Mucosa of gallbladder (tissue), 1 donor: ENCODE data around the gene PCDHA8. TPM values are rescaled to one million over a fixed set of nuclear protein-coding genes. Genes with fewer than 3 reads are reported as not detected.
"Not testable (repeated sequence)": the region's sequence is repeated elsewhere in the genome, so short reads cannot be mapped to it uniquely, and the experiment has no call there.

Source experiments
- DNase-seq: peaks from one replicate; pipeline ENCODE4 v3.0.0-alpha.2; 2020; ENCODE audit warnings: low spot score
- total RNA-seq: library from RNA; stranded (reverse); gene quantifications from one replicate; pipeline ENCODE4 v1.2.1, GENCODE V29; 2021
- donor health status: DM: no; HTN: no; CAD: no.

PCDHA8 gene
- total RNA-seq, 1 donor from 2014 or later: 0.49 TPM

DNA sequence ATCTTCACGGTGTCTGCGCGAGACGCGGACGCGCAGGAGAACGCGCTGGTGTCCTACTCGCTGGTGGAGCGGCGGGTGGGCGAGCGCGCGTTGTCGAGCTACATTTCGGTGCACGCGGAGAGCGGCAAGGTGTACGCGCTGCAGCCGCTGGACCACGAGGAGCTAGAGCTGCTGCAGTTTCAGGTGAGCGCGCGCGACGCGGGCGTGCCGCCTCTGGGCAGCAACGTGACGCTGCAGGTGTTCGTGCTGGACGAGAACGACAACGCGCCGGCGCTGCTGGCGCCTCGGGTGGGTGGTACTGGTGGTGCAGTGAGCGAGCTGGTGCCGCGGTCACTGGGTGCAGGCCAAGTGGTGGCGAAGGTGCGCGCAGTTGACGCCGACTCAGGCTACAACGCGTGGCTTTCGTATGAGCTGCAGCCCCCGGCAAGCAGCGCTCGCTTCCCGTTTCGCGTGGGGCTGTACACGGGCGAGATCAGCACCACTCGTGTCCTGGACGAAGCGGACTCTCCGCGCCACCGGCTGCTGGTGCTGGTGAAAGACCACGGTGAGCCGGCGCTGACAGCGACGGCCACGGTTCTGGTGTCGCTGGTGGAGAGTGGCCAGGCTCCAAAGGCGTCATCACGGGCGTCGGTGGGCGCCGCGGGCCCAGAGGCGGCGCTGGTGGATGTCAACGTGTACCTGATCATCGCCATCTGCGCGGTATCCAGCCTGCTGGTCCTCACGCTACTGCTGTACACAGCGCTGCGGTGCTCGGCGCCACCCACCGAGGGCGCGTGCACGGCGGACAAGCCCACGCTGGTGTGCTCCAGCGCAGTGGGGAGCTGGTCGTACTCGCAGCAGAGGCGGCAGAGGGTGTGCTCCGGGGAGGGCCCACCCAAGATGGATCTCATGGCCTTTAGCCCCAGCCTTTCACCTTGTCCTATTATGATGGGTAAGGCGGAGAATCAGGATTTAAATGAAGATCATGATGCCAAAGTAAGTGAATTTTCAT, 11.2 kb upstream of the PCDHA8 start:
- DNase-seq: not testable (repeated sequence)

- no peak for DNase-seq
Observed at GRCh38 chr5:140833993-140834392, 7.0 kb upstream of the PCDHA8 start, which contains the start of gene PCDHA7. TSS of gene PCDHA7 (plus strand) at chr5:140834269. CDS start at chr5:140834384, 115 bp downstream.

- not testable (repeated sequence) for DNase-seq
Observed at GRCh38 chr5:140834439-140835008, 6.5 kb upstream of the PCDHA8 start.

DNA sequence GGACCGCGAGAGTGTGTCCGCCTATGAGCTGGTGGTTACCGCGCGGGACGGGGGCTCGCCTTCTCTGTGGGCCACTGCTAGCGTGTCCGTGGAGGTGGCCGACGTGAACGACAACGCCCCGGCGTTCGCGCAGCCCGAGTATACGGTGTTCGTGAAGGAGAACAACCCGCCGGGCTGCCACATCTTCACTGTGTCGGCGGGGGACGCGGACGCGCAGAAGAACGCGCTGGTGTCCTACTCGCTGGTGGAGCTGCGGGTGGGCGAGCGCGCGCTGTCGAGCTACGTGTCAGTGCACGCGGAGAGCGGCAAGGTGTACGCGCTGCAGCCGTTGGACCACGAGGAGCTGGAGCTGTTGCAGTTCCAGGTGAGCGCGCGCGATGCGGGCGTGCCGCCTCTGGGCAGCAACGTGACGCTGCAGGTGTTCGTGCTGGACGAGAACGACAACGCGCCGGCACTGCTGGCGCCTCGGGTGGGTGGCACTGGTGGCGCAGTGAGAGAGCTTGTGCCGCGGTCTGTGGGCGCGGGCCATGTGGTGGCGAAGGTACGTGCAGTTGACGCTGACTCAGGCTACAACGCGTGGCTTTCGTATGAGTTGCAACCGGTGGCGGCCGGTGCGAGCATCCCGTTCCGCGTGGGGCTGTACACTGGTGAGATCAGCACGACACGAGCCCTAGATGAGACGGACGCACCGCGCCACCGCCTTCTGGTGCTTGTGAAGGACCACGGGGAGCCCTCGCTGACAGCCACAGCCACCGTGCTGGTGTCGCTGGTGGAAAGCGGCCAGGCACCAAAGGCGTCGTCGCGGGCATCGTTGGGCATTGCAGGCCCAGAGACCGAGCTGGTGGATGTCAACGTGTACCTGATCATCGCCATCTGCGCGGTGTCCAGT, 5.1 kb upstream of the PCDHA8 start:
- no peak for DNase-seq

- no peak for DNase-seq
Observed at GRCh38 chr5:140842798-140843733, 2.1 kb downstream of the PCDHA8 start.

GRCh38 chr5:140848139-140849102, 7.4 kb downstream of the PCDHA8 start, which contains the start of gene PCDHA9:
TSS of gene PCDHA9 (plus strand) at chr5:140848382. CDS start at chr5:140848496, 114 bp downstream.
- not testable (repeated sequence) for DNase-seq

- not testable (repeated sequence) for DNase-seq
Observed at GRCh38 chr5:140849831-140850634, 9.0 kb downstream of the PCDHA8 start.

- no peak for DNase-seq
Observed at GRCh38 chr5:140855772-140856674, 15.0 kb downstream of the PCDHA8 start, which contains the start of gene PCDHA10. TSS of gene PCDHA10 (plus strand) at chr5:140855897. CDS start at chr5:140856049, 152 bp downstream.

- DNase-seq: no peak
Observed at GRCh38 chr5:140857177-140857986, 16.4 kb downstream of the PCDHA8 start.

DNA sequence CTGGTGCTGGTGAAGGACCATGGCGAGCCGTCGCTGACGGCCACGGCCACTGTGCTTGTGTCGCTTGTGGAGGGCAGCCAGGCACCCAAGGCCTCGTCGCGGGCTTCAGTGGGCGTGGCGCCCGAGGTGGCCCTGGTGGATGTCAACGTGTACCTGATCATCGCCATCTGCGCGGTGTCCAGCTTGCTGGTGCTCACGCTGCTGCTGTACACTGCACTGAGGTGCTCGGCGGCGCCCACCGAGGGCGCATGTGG, 16.9 kb downstream of the PCDHA8 start:
- DNase-seq: no peak

DNA sequence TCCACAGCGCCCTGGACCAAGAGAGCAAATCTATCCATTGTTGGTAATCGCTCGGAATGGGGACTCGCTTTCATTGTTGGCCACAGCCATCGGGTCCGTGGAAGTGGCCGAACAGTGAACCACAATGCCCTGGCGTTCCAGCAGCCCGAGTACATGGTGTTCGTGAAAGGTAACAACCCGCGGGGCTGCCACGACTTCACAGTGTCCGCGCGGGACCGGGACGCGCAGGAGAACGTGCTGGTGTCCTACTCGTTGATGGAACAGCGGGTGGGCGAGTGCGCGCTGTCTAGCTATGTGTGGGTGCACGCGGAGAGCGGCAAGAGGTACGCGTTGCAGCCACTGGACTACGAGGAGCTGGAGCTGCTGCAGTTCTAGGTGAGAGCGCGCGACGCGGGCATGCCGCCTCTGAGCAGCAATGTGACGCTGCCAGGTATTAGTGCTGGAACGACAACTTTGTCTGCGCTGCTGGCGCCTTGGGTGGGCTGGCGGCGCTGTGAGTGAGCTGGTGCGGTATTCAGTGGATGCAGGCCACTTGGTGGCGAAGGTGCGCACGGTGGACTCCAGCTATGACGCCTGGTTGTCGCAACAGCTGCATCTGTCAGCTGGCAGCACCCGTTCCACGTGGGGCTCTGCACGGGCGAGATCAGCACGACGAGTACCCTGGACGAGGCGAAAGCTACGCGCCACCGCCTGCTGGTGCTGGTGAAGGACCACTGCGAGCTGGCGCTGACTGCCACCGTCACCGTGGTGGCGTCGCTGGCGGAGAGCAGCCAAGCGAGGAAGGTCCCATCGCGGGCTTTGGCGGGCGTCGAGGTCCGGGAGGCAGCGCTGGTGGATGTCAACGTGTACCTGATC, 21.7 kb downstream of the PCDHA8 start:
- DNase-seq: no peak

DNA sequence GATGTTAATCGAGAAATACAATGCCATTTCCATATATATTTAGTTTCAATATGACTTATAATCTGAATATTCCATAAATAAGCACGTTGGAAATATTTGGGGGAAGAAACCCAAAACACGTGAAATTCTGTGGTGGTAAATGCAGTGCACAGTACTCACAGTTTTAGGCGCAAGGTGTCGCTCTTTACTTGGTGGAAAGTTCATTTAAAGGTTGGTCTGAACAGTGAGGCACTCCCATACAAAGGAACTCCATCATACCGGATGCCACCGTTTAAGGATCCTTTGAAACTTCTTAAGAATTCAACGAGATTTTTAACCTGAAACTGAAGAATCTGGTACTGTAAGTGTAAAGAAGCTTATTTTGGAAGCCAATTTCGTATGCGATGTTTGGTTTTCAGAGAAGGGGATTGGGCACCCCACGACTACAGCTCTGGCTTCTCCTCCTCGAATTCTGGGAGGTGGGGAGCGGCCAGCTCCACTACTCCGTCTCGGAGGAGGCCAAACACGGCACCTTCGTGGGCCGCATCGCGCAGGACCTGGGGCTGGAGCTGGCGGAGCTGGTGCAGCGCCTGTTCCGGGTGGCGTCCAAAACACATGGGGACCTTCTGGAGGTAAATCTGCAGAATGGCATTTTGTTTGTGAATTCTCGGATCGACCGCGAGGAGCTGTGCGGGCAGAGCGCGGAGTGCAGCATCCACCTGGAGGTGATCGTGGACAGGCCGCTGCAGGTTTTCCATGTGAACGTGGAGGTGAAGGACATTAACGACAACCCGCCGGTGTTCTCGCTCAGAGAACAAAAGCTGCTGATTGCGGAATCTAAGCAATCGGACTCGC, 28.0 kb downstream of the PCDHA8 start, which contains the start of gene PCDHA11:
PCDHA11 (plus strand) TSS at position 237 of the 834 bp plus-strand sequence; CDS start at position 384, 147 bp downstream.
- DNase-seq: no peak

- no peak for DNase-seq
Observed at GRCh38 chr5:140869555-140869886, 28.5 kb downstream of the PCDHA8 start.

- no peak for DNase-seq
Observed at GRCh38 chr5:140870221-140871201, 29.5 kb downstream of the PCDHA8 start.
